OCI-LY3 (cell line): Measurements from ENCODE around the gene NDUFS6.

ENCODE experiments used
- CTCF ChIP-seq: fragments of 200-600, 300-600 bp; sonication (generic); IDR thresholded peaks from 2 replicates; pipeline ENCODE4 v1.5.1; 2014; ENCODE audit warnings: antibody characterized with exemption, low read length, low read depth
- EZH2phosphoT487 ChIP-seq: fragments of 200-600 bp; shearing (Covaris generic); IDR thresholded peaks from 2 replicates; pipeline ENCODE4 v1.6.1; 2018; ENCODE audit warnings: antibody characterized with exemption, mixed run types, low read depth

- TF ChIP-seq EZH2phosphoT487 (no peak), CTCF (no peak)
Observed at GRCh38 chr5:1801967-1802295, 724 bp downstream of the NDUFS6 start.
